ENCODE data around the gene IL36G. TPM values are rescaled to one million over a fixed set of nuclear protein-coding genes. Genes with fewer than 3 reads are reported as not detected.

The IL36G gene
- total and polyA plus RNA-seq, 7 experiments from 2014 or later, result not detected

DNA sequence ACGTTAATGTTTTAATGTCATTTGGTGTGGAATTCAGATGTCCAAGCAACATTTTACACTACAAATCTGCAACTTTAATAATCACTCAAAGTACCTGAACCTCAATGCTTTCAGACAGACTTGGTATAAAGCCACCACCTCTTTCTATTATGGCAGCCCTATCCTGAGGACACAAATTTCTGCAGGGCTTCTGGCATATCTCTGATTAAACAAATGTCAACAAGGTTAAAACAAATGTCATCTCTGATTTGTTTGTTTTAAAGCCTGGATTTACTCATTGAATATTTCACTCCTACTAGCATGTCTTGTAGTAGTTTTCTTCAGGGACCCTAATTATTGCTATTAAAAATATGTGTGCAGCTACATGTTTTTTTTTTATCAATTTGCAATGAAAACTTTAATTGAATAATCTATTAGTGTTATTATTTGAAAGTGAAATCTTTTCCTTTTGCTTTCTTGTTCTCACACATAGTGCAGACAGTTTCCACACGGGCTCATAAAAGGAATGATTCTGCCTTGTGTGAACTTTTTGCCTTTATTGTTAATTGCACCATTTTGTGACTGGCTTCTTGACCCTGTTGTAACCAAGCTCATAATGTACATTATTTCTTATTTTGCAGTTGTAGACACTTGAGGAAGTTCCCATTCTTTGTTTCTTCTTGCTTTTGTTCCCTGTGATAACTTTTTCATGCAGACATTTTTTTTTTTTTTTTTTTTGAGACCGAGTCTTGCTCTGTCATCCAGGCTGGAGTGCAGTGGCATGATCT lies 36.8 kb upstream of the IL36G start:
- DNase-seq (no peak), ATAC-seq (no peak)
- H3K4me3 Mint-ChIP-seq, result no peak overlapping the region
- intact Hi-C loops (cut with micrococcal nuclease), result loop anchor here (1.0 kb wide), 1 partner anchor 192 kb away; no protein-coding TSS in a partner anchor
- peaks cover 0 to 51% (median 0%) of the 10 kb centered on the region in 5 donors for H3K27me3 Mint-ChIP-seq
- ChIA-PET POLR2A (no interaction called here), CTCF (interaction anchor here (0.5 to 1.2 kb wide), 3 partner anchors 83 to 191 kb away, joined by 3 to 4 read pairs (median 4); no protein-coding TSS in a partner anchor)
- Histone ChIP-seq H3K27ac (ENCODE audit: low read depth, low read length) (no peak overlapping the region), H3K9me3 (ENCODE audit: control insufficient read depth in 2 of 3, low read length in 3 of 3) (peaks cover 0 to 7% (median 0%) of the 10 kb centered on the region in 3 experiments), H3K36me3 (ENCODE audit: control insufficient read depth in 2 of 3, insufficient read depth in 3 of 3, low read length in 3 of 3) (no peaks in the 10 kb centered on the region), H3K4me3 (ENCODE audit: low read length) (no peak overlapping the region), H3K27me3 (ENCODE audit: control insufficient read depth in 2 of 2, insufficient read depth in 2 of 2, low read length in 2 of 2) (no peaks in the 10 kb centered on the region), H3K4me1 (ENCODE audit: control insufficient read depth in 2 of 2, insufficient read depth in 2 of 2, low read length in 2 of 2) (no peaks in the 10 kb centered on the region)
- H3K9me3 Mint-ChIP-seq, result peaks cover 0 to 2% (median 0%) of the 10 kb centered on the region in 11 donors
- peaks cover 0 to 4% (median 0%) of the 10 kb centered on the region in 5 donors for H3K36me3 Mint-ChIP-seq
- H3K27ac Mint-ChIP-seq, result no peak overlapping the region
- H3K4me1 Mint-ChIP-seq, result peaks cover 0 to 6% (median 0%) of the 10 kb centered on the region in 7 donors

GRCh38 chr2:112941753-112942653 lies 35.8 kb upstream of the IL36G start:
- ChIA-PET CTCF (interaction anchor here (0.5 to 1.2 kb wide), 4 partner anchors 104 to 326 kb away, joined by 3 to 4 read pairs (median 4); no protein-coding TSS in a partner anchor), POLR2A (no interaction called here)
- H3K4me3 Mint-ChIP-seq, result no peak overlapping the region
- H3K4me1 Mint-ChIP-seq, result peaks cover 0 to 4% (median 0%) of the 10 kb centered on the region in 7 donors
- no peaks in the 10 kb centered on the region for H3K36me3 ChIP-seq (ENCODE audit: control insufficient read depth in 2 of 3, insufficient read depth in 3 of 3, low read length in 3 of 3)
- H3K27me3 Mint-ChIP-seq, result peaks cover 0 to 43% (median 0%) of the 10 kb centered on the region in 5 donors
- no peak overlapping the region for H3K27ac ChIP-seq (ENCODE audit: low read depth, low read length)
- peaks cover 0 to 7% (median 0%) of the 10 kb centered on the region in 3 experiments for H3K9me3 ChIP-seq (ENCODE audit: control insufficient read depth in 2 of 3, low read length in 3 of 3)
- H3K9me3 Mint-ChIP-seq, result peaks cover 0 to 2% (median 0%) of the 10 kb centered on the region in 11 donors
- DNase-seq (peak in 8 of 9 donors; percentile 7 to 73 (median 22)), ATAC-seq (peak; percentile 88)
- peak overlapping the region in 1 of 9 donors; percentile 15 for H3K27ac Mint-ChIP-seq
- intact Hi-C loops (cut with micrococcal nuclease), result loop anchor here (1.0 kb wide), 1 partner anchor 193 kb away; no protein-coding TSS in a partner anchor
- no peaks in the 10 kb centered on the region for H3K36me3 Mint-ChIP-seq
- H3K4me3 ChIP-seq (ENCODE audit: low read length), result no peak overlapping the region
- no peaks in the 10 kb centered on the region for H3K4me1 ChIP-seq (ENCODE audit: control insufficient read depth in 2 of 2, insufficient read depth in 2 of 2, low read length in 2 of 2)
- no peaks in the 10 kb centered on the region for H3K27me3 ChIP-seq (ENCODE audit: control insufficient read depth in 2 of 2, insufficient read depth in 2 of 2, low read length in 2 of 2)

DNA sequence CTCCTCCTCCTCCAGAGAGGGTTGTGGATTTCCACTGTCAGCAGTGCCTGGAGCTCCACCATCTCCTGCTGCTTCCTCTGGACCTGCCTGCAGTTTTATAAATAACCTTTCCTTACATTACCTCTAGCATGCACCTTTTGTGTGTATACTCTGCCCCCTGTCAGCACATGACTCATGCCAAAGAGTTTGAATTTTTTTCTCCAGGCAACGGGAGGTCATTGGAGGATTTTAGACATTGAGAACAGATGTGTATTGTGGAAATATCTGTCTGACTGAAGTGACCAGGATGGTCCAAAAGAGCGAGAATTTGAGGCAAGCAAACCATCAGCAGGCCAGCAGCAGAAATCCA lies 35.2 kb upstream of the IL36G start:
- intact Hi-C loops (cut with micrococcal nuclease), result no loop called here
- Histone ChIP-seq H3K36me3 (ENCODE audit: control insufficient read depth in 2 of 3, insufficient read depth in 3 of 3, low read length in 3 of 3) (no peaks in the 10 kb centered on the region), H3K27me3 (ENCODE audit: control insufficient read depth in 2 of 2, insufficient read depth in 2 of 2, low read length in 2 of 2) (no peaks in the 10 kb centered on the region), H3K27ac (ENCODE audit: low read depth, low read length) (no peak overlapping the region), H3K4me1 (ENCODE audit: control insufficient read depth in 2 of 2, insufficient read depth in 2 of 2, low read length in 2 of 2) (no peaks in the 10 kb centered on the region), H3K4me3 (ENCODE audit: low read length) (no peak overlapping the region), H3K9me3 (ENCODE audit: control insufficient read depth in 2 of 3, low read length in 3 of 3) (peaks cover 0 to 7% (median 0%) of the 10 kb centered on the region in 3 experiments)
- peaks cover 0 to 4% (median 0%) of the 10 kb centered on the region in 7 donors for H3K4me1 Mint-ChIP-seq
- CTCF ChIA-PET, result interaction anchor here (0.6 to 0.7 kb wide), 2 partner anchors 194 to 326 kb away, joined by 3 to 4 read pairs; no protein-coding TSS in a partner anchor
- DNase-seq (no peak), ATAC-seq (no peak)
- no peaks in the 10 kb centered on the region for H3K36me3 Mint-ChIP-seq
- peaks cover 0 to 37% (median 0%) of the 10 kb centered on the region in 5 donors for H3K27me3 Mint-ChIP-seq
- no peak overlapping the region for H3K27ac Mint-ChIP-seq
- POLR2A ChIA-PET, result no interaction called here
- H3K4me3 Mint-ChIP-seq, result no peak overlapping the region
- H3K9me3 Mint-ChIP-seq, result peaks cover 0 to 2% (median 0%) of the 10 kb centered on the region in 11 donors

- no peak for ATAC-seq
- H3K27ac Mint-ChIP-seq, result no peak overlapping the region
- H3K9me3 ChIP-seq (ENCODE audit: control insufficient read depth in 2 of 3, low read length in 3 of 3), result peaks cover 0 to 7% (median 0%) of the 10 kb centered on the region in 3 experiments
- H3K27me3 ChIP-seq (ENCODE audit: control insufficient read depth in 2 of 2, insufficient read depth in 2 of 2, low read length in 2 of 2), result no peaks in the 10 kb centered on the region
- H3K4me1 ChIP-seq (ENCODE audit: control insufficient read depth in 2 of 2, insufficient read depth in 2 of 2, low read length in 2 of 2), result no peaks in the 10 kb centered on the region
- DNase-seq, result no peak
- no peaks in the 10 kb centered on the region for H3K36me3 ChIP-seq (ENCODE audit: control insufficient read depth in 2 of 3, insufficient read depth in 3 of 3, low read length in 3 of 3)
- no peak overlapping the region for H3K4me3 Mint-ChIP-seq
- H3K4me3 ChIP-seq (ENCODE audit: low read length), result no peak overlapping the region
- H3K36me3 Mint-ChIP-seq, result no peaks in the 10 kb centered on the region
- ChIA-PET CTCF (interaction anchor here (1.5 kb wide), 1 partner anchor 10 kb away, joined by 6 read pairs; no protein-coding TSS in a partner anchor), POLR2A (no interaction called here)
- H3K4me1 Mint-ChIP-seq, result peaks cover 0 to 4% (median 0%) of the 10 kb centered on the region in 7 donors
- peaks cover 0 to 33% (median 5%) of the 10 kb centered on the region in 5 donors for H3K27me3 Mint-ChIP-seq
- peaks cover 0 to 4% (median 0%) of the 10 kb centered on the region in 11 donors for H3K9me3 Mint-ChIP-seq
- intact Hi-C loops (cut with micrococcal nuclease), result no loop called here
- H3K27ac ChIP-seq (ENCODE audit: low read depth, low read length), result no peak overlapping the region
Measured at GRCh38 chr2:112944971-112945370, 32.8 kb upstream of the IL36G start.

GRCh38 chr2:112946086-112946485 lies 31.7 kb upstream of the IL36G start:
- peaks cover 0 to 7% (median 0%) of the 10 kb centered on the region in 3 experiments for H3K9me3 ChIP-seq (ENCODE audit: control insufficient read depth in 2 of 3, low read length in 3 of 3)
- intact Hi-C loops (cut with micrococcal nuclease), result no loop called here
- no peaks in the 10 kb centered on the region for H3K4me1 ChIP-seq (ENCODE audit: control insufficient read depth in 2 of 2, insufficient read depth in 2 of 2, low read length in 2 of 2)
- no peak overlapping the region for H3K27ac ChIP-seq (ENCODE audit: low read depth, low read length)
- Mint-ChIP-seq H3K4me1 (peaks cover 0 to 4% (median 0%) of the 10 kb centered on the region in 7 donors), H3K4me3 (no peak overlapping the region), H3K27me3 (peaks cover 4 to 31% (median 8%) of the 10 kb centered on the region in 5 donors), H3K27ac (no peak overlapping the region), H3K36me3 (no peaks in the 10 kb centered on the region), H3K9me3 (peaks cover 0 to 4% (median 0%) of the 10 kb centered on the region in 11 donors)
- ChIA-PET CTCF (interaction anchor here (0.8 to 1.5 kb wide), 2 partner anchors 9 to 21 kb away, joined by 3 to 6 read pairs; no protein-coding TSS in a partner anchor), POLR2A (no interaction called here)
- no peak overlapping the region for H3K4me3 ChIP-seq (ENCODE audit: low read length)
- H3K36me3 ChIP-seq (ENCODE audit: control insufficient read depth in 2 of 3, insufficient read depth in 3 of 3, low read length in 3 of 3), result no peaks in the 10 kb centered on the region
- H3K27me3 ChIP-seq (ENCODE audit: control insufficient read depth in 2 of 2, insufficient read depth in 2 of 2, low read length in 2 of 2), result no peaks in the 10 kb centered on the region
- DNase-seq (no peak), ATAC-seq (no peak)

GRCh38 chr2:112947374-112947773 lies 30.4 kb upstream of the IL36G start:
- intact Hi-C loops (cut with micrococcal nuclease), result no loop called here
- no peaks in the 10 kb centered on the region for H3K4me1 ChIP-seq (ENCODE audit: control insufficient read depth in 2 of 2, insufficient read depth in 2 of 2, low read length in 2 of 2)
- no peaks in the 10 kb centered on the region for H3K36me3 Mint-ChIP-seq
- H3K36me3 ChIP-seq (ENCODE audit: control insufficient read depth in 2 of 3, insufficient read depth in 3 of 3, low read length in 3 of 3), result no peaks in the 10 kb centered on the region
- no peaks in the 10 kb centered on the region for H3K4me1 Mint-ChIP-seq
- H3K27ac Mint-ChIP-seq, result no peak overlapping the region
- H3K27ac ChIP-seq (ENCODE audit: low read depth, low read length), result no peak overlapping the region
- no peak overlapping the region for H3K4me3 ChIP-seq (ENCODE audit: low read length)
- H3K27me3 Mint-ChIP-seq, result peaks cover 4 to 40% (median 13%) of the 10 kb centered on the region in 5 donors
- ChIA-PET CTCF (interaction anchor here (0.5 kb wide), 2 partner anchors 142 to 349 kb away, joined by 3 read pairs; no protein-coding TSS in a partner anchor), POLR2A (interaction anchor here (0.6 kb wide), 1 partner anchor 13 kb away, joined by 3 read pairs; no protein-coding TSS in a partner anchor)
- H3K27me3 ChIP-seq (ENCODE audit: control insufficient read depth in 2 of 2, insufficient read depth in 2 of 2, low read length in 2 of 2), result no peaks in the 10 kb centered on the region
- DNase-seq (no peak), ATAC-seq (no peak)
- H3K4me3 Mint-ChIP-seq, result no peak overlapping the region
- peaks cover 0 to 6% (median 0%) of the 10 kb centered on the region in 11 donors for H3K9me3 Mint-ChIP-seq
- peaks cover 0 to 7% (median 0%) of the 10 kb centered on the region in 3 experiments for H3K9me3 ChIP-seq (ENCODE audit: control insufficient read depth in 2 of 3, low read length in 3 of 3)
